IPS-18a (cell line): ENCODE measurements around the gene ARL15.

ENCODE experiments used
- H3K27ac ChIP-seq: one replicate; pipeline ENCODE4 v1.5.1; 2013; ENCODE audit warnings: low read length
- H3K27me3 ChIP-seq: one replicate; pipeline ENCODE4 v1.6.1; 2013; ENCODE audit warnings: mild to moderate bottlenecking, low read length; ENCODE audit not compliant: control insufficient read depth, insufficient read depth
- H3K36me3 ChIP-seq: one replicate; pipeline ENCODE4 v1.6.1; 2013; ENCODE audit warnings: low read depth, low read length; ENCODE audit not compliant: control insufficient read depth
- H3K4me1 ChIP-seq: one replicate; pipeline ENCODE4 v1.6.1; 2013; ENCODE audit warnings: low read depth, low read length; ENCODE audit not compliant: control insufficient read depth
- H3K4me3 ChIP-seq: one replicate; pipeline ENCODE4 v1.5.1; 2013; ENCODE audit warnings: low read length
- H3K9ac ChIP-seq: one replicate; pipeline ENCODE4 v1.6.1; 2013; ENCODE audit warnings: mild to moderate bottlenecking, low read length, moderate library complexity
- H3K9me3 ChIP-seq: one replicate; pipeline ENCODE4 v1.6.1; 2013; ENCODE audit warnings: low read depth, low read length; ENCODE audit not compliant: control insufficient read depth

The ARL15 gene

GRCh38 chr5:54187694-54188093 is 122.7 kb downstream of the ARL15 start:
- Histone ChIP-seq H3K36me3 (no peaks in the 10 kb centered on the region), H3K4me3 (no peak overlapping the region), H3K9me3 (no peaks in the 10 kb centered on the region), H3K4me1 (peaks cover 16% of the 10 kb centered on the region), H3K27me3 (no peaks in the 10 kb centered on the region), H3K27ac (no peak overlapping the region), H3K9ac (no peak overlapping the region)

- Histone ChIP-seq H3K27ac (no peak overlapping the region), H3K4me3 (no peak overlapping the region), H3K9ac (no peak overlapping the region)
These were observed 123.4 kb downstream of the ARL15 start for GRCh38 chr5:54186912-54187445.

GRCh38 chr5:54186108-54186507 is 124.3 kb downstream of the ARL15 start:
- H3K9me3 ChIP-seq, result no peaks in the 10 kb centered on the region
- H3K27me3 ChIP-seq, result no peaks in the 10 kb centered on the region
- H3K9ac ChIP-seq, result no peak overlapping the region
- no peak overlapping the region for H3K4me3 ChIP-seq
- no peaks in the 10 kb centered on the region for H3K36me3 ChIP-seq
- H3K27ac ChIP-seq, result no peak overlapping the region
- peaks cover 16% of the 10 kb centered on the region for H3K4me1 ChIP-seq

More at GRCh38 chr5:54186912-54187445, 123.4 kb downstream of the ARL15 start:
- Histone ChIP-seq H3K9me3 (no peaks in the 10 kb centered on the region), H3K27me3 (no peaks in the 10 kb centered on the region), H3K36me3 (no peaks in the 10 kb centered on the region), H3K4me1 (peaks cover 16% of the 10 kb centered on the region)

DNA sequence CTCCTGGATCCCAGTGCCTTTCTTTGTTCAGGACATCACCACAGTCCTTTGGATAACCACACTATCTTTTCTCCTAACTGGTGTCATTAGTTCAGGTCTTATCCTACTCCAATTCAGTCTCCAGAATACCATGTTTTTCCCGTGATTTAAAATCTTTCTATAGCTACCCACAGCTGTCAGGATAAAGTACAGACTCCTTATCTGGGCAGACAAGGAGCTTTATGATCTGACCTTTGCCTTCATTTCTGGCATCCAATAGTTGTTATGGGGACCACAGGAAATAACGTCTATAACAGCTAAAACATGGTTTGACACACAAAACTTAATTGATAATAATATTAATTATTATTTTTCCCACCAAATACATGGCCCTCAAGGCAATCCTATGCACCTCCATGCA is 125.6 kb downstream of the ARL15 start:
- Histone ChIP-seq H3K4me1 (peaks cover 22% of the 10 kb centered on the region), H3K9ac (no peak overlapping the region), H3K27ac (no peak overlapping the region), H3K36me3 (no peaks in the 10 kb centered on the region), H3K27me3 (no peaks in the 10 kb centered on the region), H3K4me3 (no peak overlapping the region), H3K9me3 (no peaks in the 10 kb centered on the region)

GRCh38 chr5:54180630-54181031 is 129.7 kb downstream of the ARL15 start:
- no peak overlapping the region for H3K9ac ChIP-seq

DNA sequence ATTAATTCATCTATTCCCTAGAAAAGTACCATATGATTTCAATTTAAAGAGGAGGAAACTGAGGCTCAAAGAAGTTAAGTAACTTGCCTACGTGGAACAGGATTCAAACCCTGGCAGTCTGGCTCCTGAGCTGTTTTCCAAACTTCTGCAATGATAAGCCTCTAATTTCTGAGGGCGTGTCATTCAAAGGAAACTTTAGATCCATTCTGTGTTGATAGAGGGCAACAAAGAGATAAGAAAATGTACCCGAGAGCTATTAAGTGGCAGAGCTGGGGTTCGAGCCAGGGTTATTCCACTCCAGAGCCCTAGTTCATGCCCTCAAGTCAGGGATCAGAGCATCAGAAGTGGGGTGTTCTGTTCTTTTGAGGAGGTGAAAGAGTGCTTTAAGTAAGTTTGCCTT is 131.4 kb downstream of the ARL15 start:
- Histone ChIP-seq H3K4me1 (peaks cover 6% of the 10 kb centered on the region), H3K4me3 (no peak overlapping the region), H3K36me3 (no peaks in the 10 kb centered on the region), H3K27ac (no peak overlapping the region), H3K9me3 (no peaks in the 10 kb centered on the region), H3K9ac (no peak overlapping the region), H3K27me3 (no peaks in the 10 kb centered on the region)

More at GRCh38 chr5:54180630-54181031, 129.7 kb downstream of the ARL15 start:
- Histone ChIP-seq H3K27ac (no peak overlapping the region), H3K36me3 (no peaks in the 10 kb centered on the region), H3K4me3 (no peak overlapping the region), H3K9me3 (no peaks in the 10 kb centered on the region), H3K27me3 (no peaks in the 10 kb centered on the region), H3K4me1 (peaks cover 6% of the 10 kb centered on the region)

GRCh38 chr5:54178207-54178606 is 132.2 kb downstream of the ARL15 start:
- Histone ChIP-seq H3K9me3 (no peaks in the 10 kb centered on the region), H3K4me3 (no peak overlapping the region), H3K4me1 (peaks cover 6% of the 10 kb centered on the region), H3K36me3 (no peaks in the 10 kb centered on the region), H3K9ac (no peak overlapping the region), H3K27me3 (no peaks in the 10 kb centered on the region), H3K27ac (no peak overlapping the region)

GRCh38 chr5:54177058-54177457 is 133.3 kb downstream of the ARL15 start:
- Histone ChIP-seq H3K9ac (no peak overlapping the region), H3K4me1 (peaks cover 6% of the 10 kb centered on the region), H3K36me3 (no peaks in the 10 kb centered on the region), H3K4me3 (no peak overlapping the region), H3K27ac (no peak overlapping the region), H3K27me3 (no peaks in the 10 kb centered on the region), H3K9me3 (no peaks in the 10 kb centered on the region)

DNA sequence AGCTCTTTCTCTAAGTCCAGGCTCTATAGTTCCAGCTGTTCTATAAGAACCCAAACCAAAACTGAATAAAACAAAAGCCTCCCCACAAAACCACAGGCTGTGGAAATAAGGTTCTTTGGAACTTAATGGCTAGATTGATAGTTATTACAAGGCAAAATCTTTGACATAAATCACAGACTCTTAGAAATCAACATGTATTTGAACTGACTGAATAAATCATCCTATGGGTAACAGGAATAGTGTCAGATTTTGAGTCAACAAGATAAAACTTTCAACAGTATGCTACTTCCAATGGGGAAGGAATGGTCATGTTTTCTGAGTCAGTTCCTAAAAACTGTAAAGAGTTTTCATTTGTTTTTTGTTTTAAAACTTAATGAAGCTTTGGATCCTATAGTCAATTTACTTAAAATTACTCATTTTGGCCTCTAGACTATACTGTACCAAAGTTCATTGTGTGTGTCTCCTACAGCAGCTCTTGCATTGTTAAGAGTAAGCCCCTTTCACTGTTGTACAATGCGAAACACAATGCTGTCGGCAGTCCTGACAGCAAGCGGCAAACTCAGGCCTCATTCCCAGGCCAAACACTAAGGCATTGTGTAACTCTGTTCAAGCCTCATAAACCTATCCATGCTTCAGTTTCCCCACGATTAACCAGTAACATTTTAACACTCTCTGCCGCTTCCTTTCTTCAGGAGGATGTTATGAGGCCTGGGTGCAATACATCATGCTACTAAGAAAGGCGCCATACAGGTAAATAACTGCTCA is 134.1 kb downstream of the ARL15 start:
- Histone ChIP-seq H3K36me3 (no peaks in the 10 kb centered on the region), H3K4me1 (peaks cover 6% of the 10 kb centered on the region)

DNA sequence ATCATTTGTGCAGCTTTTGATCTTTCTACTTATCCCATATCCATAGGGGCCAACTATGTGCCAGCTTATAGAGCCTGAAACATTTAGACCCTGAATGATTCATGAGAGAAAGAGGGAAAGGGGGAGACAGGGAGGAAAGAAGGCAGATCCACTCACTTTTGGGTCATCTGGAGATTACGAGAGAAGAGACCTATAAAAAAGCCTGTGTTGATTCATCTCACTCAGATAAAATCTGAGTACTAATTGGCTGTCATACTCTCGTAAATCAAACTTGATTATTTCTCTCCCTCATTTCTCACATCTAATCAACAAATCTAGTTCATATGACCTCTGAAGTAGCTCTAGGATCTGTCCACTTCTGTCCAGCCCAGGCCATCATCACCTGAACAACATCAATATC is 137.1 kb downstream of the ARL15 start:
- H3K9ac ChIP-seq, result no peak overlapping the region
- H3K36me3 ChIP-seq, result no peaks in the 10 kb centered on the region
- H3K4me1 ChIP-seq, result no peaks in the 10 kb centered on the region
- no peak overlapping the region for H3K27ac ChIP-seq
- no peaks in the 10 kb centered on the region for H3K27me3 ChIP-seq
- H3K4me3 ChIP-seq, result no peak overlapping the region
- H3K9me3 ChIP-seq, result no peaks in the 10 kb centered on the region

More for the DNA sequence above, 134.1 kb downstream of the ARL15 start:
- H3K9me3 ChIP-seq, result no peaks in the 10 kb centered on the region
- H3K27ac ChIP-seq, result no peak overlapping the region
- no peaks in the 10 kb centered on the region for H3K27me3 ChIP-seq
- no peak overlapping the region for H3K9ac ChIP-seq
- H3K4me3 ChIP-seq, result no peak overlapping the region

- Histone ChIP-seq H3K9ac (no peak overlapping the region), H3K27me3 (no peaks in the 10 kb centered on the region), H3K27ac (no peak overlapping the region), H3K4me3 (no peak overlapping the region), H3K36me3 (no peaks in the 10 kb centered on the region), H3K9me3 (no peaks in the 10 kb centered on the region), H3K4me1 (no peaks in the 10 kb centered on the region)
These were observed 138.6 kb downstream of the ARL15 start for GRCh38 chr5:54171645-54172384.
